ENCODE measurements around the gene CACNG7.

Gene CACNG7

DNA sequence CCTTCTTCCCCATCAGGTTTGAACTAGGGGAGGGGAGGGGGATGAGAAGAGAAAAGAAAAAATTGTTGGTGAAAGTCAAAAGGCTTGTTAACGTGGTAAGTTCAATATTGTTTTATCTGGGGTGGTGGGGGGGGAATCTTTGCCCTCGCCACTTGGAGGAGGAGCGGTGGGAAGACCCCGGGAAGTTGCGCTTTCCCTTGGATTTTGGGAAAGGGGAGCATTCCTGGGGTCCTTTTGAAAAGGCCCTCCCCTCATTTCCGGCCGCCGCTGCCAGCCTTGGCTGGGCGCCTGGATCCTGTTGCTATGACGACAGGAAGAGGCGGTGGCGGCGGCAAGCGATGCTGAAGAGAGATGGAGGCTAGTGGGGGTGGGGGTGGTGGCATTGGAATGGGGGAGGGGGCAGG lies 49.1 kb downstream of the CACNG7 start:
- Histone ChIP-seq H3K27me3 (ENCODE audit: control insufficient read depth, insufficient read depth, low read length) (peaks cover 55% of the 10 kb centered on the region), H3K4me1 (ENCODE audit: control insufficient read depth, insufficient read depth, low read length) (peaks cover 29% of the 10 kb centered on the region), H3K27ac (ENCODE audit: low read depth, low read length) (no peak overlapping the region), H3K9me3 (ENCODE audit: control insufficient read depth, insufficient read depth, low read depth, low read length) (no peaks in the 10 kb centered on the region), H3K4me3 (ENCODE audit: low read depth, low read length) (peak overlapping the region; percentile 37), H3K36me3 (ENCODE audit: control insufficient read depth, insufficient read depth, low read length) (no peaks in the 10 kb centered on the region), H3K9ac (ENCODE audit: low read length) (no peak overlapping the region)

DNA sequence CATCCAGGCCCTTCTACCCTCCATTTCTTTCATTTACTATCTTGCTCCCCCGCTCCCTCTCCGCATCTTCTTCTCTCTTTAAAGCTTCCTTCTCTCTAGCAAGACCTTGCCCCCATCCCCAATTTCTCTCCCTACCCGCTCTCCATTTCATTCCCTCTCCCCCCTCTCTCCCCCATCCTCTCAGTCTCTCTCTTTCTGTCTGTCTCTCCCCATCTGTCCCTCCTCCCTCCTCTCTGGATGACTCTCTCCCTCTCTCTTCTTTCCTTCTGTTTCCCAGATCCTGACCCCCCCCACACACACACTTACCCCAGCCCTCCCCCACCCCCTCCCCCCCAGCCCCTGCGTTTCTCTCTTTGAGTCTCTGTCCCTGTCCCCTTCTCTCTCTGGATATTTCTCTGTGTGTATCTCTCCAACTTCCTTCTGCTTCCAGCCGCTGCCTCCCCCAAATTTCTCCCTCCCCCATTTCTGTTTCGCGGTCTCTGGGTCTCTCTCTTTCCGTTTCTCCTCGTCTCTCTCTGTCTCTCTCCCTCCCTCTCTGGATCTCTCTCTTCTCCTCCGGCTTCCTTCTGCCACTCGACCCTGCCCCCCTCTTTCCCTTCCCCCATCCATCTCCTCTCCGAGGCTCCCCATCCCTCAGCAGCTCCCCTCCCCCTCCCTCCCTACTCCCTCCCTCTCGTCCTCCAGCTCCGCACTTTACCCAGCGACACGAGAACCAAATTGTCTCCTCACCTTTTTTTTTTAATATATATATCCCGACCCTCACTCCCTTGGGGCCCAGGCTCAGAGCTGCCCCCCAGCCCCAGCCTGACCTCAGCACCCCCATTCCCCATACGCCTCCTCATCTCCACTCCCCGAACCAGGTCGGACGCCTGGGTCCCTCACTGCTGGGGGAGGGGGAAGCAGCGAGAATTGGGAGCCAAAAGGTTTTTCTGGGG lies 50.0 kb downstream of the CACNG7 start:
- H3K9me3 ChIP-seq (ENCODE audit: control insufficient read depth, insufficient read depth, low read depth, low read length): no peaks in the 10 kb centered on the region
- no peaks in the 10 kb centered on the region for H3K36me3 ChIP-seq (ENCODE audit: control insufficient read depth, insufficient read depth, low read length)
- H3K27ac ChIP-seq (ENCODE audit: low read depth, low read length): no peak overlapping the region
- H3K4me3 ChIP-seq (ENCODE audit: low read depth, low read length): peak overlapping the region; percentile 52
- H3K27me3 ChIP-seq (ENCODE audit: control insufficient read depth, insufficient read depth, low read length): peaks cover 64% of the 10 kb centered on the region
- peaks cover 29% of the 10 kb centered on the region for H3K4me1 ChIP-seq (ENCODE audit: control insufficient read depth, insufficient read depth, low read length)
- H3K9ac ChIP-seq (ENCODE audit: low read length): no peak overlapping the region

GRCh38 chr19:53960187-53960586 lies 51.1 kb downstream of the CACNG7 start:
- Histone ChIP-seq H3K4me3 (ENCODE audit: low read depth, low read length) (peak overlapping the region; percentile 41), H3K27ac (ENCODE audit: low read depth, low read length) (no peak overlapping the region), H3K27me3 (ENCODE audit: control insufficient read depth, insufficient read depth, low read length) (peaks cover 75% of the 10 kb centered on the region), H3K4me1 (ENCODE audit: control insufficient read depth, insufficient read depth, low read length) (peaks cover 29% of the 10 kb centered on the region), H3K9ac (ENCODE audit: low read length) (peak overlapping the region; percentile 16), H3K36me3 (ENCODE audit: control insufficient read depth, insufficient read depth, low read length) (peaks cover 4% of the 10 kb centered on the region; the same call in 1 of the 2 replicates), H3K9me3 (ENCODE audit: control insufficient read depth, insufficient read depth, low read depth, low read length) (no peaks in the 10 kb centered on the region)

- Histone ChIP-seq H3K4me1 (ENCODE audit: control insufficient read depth, insufficient read depth, low read length) (peaks cover 29% of the 10 kb centered on the region), H3K4me3 (ENCODE audit: low read depth, low read length) (peak overlapping the region; percentile 41), H3K9ac (ENCODE audit: low read length) (no peak overlapping the region), H3K27me3 (ENCODE audit: control insufficient read depth, insufficient read depth, low read length) (peaks cover 78% of the 10 kb centered on the region), H3K36me3 (ENCODE audit: control insufficient read depth, insufficient read depth, low read length) (peaks cover 4% of the 10 kb centered on the region; the same call in 1 of the 2 replicates), H3K27ac (ENCODE audit: low read depth, low read length) (no peak overlapping the region), H3K9me3 (ENCODE audit: control insufficient read depth, insufficient read depth, low read depth, low read length) (no peaks in the 10 kb centered on the region)
These were observed 51.8 kb downstream of the CACNG7 start for GRCh38 chr19:53960886-53961285.

DNA sequence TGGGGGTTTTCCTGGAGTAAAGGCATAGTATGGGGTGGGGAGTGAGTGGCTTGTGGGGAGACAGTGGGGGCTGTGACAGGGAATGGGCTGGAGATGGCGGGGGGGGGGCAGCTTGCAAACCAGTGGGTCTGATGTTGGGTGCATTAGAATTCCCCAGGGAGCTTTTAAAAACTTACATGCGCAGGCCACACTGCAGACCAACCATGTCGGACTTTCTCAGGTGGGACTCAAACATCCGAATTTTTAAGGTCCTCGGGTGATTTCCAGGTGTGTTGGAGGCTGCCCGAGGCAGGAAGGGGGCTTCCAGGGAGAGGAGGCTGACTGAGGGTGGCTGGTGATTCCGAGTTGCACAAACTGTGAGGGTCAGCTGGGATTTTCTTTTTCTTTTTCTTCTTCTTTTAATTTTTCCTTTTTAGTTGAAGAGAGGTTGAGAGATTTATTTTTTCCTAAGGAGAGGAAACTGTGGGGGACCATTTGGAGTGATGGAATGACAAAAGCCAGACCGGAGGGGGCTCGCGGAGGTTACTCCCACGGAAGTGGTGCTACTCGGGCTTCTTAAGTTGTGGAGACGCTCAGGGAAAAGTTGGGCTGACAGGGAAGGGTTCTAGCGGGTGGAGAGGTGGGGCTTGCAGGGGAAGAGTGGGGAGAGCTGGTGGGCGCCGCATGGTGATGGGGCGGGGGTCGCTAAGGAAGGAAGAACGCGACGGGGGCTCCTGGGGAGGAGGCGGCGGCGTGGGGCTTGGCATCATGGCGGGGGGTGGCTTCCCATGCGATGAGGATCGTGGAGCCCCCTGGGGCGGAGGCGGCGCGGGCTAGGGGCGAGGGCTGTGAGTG lies 52.7 kb downstream of the CACNG7 start:
- peaks cover 78% of the 10 kb centered on the region for H3K27me3 ChIP-seq (ENCODE audit: control insufficient read depth, insufficient read depth, low read length)
- no peaks in the 10 kb centered on the region for H3K9me3 ChIP-seq (ENCODE audit: control insufficient read depth, insufficient read depth, low read depth, low read length)
- peak overlapping the region; percentile 68 for H3K4me3 ChIP-seq (ENCODE audit: low read depth, low read length)
- no peak overlapping the region for H3K27ac ChIP-seq (ENCODE audit: low read depth, low read length)
- peak overlapping the region; percentile 44 for H3K9ac ChIP-seq (ENCODE audit: low read length)
- peaks cover 4% of the 10 kb centered on the region; the same call in 1 of the 2 replicates for H3K36me3 ChIP-seq (ENCODE audit: control insufficient read depth, insufficient read depth, low read length)
- H3K4me1 ChIP-seq (ENCODE audit: control insufficient read depth, insufficient read depth, low read length): peaks cover 29% of the 10 kb centered on the region

DNA sequence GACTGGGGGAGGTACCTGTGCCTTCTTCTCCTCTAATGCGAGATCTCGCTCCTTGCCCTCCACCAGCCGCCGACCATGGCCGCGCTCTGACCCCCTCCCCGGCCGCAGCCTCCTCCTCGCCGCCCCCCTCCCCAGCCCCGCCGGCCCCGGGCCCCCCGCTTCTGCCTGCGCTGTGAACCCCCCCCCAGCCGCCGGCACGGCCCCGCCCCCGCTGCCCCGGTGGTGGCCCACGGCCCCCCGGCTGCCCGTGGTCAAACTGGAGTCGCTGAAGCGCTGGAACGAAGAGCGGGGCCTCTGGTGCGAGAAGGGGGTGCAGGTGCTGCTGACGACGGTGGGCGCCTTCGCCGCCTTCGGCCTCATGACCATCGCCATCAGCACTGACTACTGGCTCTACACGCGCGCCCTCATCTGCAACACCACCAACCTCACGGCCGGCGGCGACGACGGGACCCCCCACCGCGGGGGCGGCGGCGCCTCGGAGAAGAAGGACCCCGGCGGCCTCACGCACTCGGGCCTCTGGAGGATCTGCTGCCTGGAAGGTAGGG lies 53.9 kb downstream of the CACNG7 start, which contains the start of gene CACNG8:
Gene CACNG8 (plus strand): TSS at position 51 of the 545 bp plus-strand sequence.
- Histone ChIP-seq H3K4me1 (ENCODE audit: control insufficient read depth, insufficient read depth, low read length) (peaks cover 19% of the 10 kb centered on the region), H3K36me3 (ENCODE audit: control insufficient read depth, insufficient read depth, low read length) (peaks cover 4% of the 10 kb centered on the region; the same call in 1 of the 2 replicates), H3K9ac (ENCODE audit: low read length) (peak within 1 kb of the TSS; percentile 44), H3K27me3 (ENCODE audit: control insufficient read depth, insufficient read depth, low read length) (peaks cover 67% of the 10 kb centered on the region), H3K9me3 (ENCODE audit: control insufficient read depth, insufficient read depth, low read depth, low read length) (no peaks in the 10 kb centered on the region), H3K4me3 (ENCODE audit: low read depth, low read length) (peak within 1 kb of the TSS; percentile 68), H3K27ac (ENCODE audit: low read depth, low read length) (no peak within 1 kb of the TSS)

DNA sequence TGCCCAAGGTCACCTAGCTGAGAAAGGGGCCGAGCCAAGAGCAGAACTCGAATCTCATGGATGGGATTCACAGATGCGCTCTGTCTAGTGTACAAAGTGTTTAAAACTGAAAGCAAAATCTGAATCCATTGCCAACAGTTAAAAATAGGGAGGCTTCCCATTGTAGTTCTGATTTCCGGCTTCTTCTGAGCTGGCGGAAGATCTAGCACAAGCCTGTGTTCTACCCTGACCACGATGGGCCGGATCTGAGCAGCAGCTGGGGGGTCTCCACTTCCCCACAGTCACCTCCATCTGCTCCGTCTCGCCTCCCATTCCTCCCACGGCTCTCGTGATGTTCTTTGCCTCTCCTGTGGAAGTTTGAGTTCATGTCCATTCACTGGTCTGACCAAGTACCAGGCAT lies 56.0 kb downstream of the CACNG7 start:
- Histone ChIP-seq H3K27ac (ENCODE audit: low read depth, low read length) (no peak overlapping the region), H3K4me3 (ENCODE audit: low read depth, low read length) (no peak overlapping the region), H3K36me3 (ENCODE audit: control insufficient read depth, insufficient read depth, low read length) (peaks cover 4% of the 10 kb centered on the region; the same call in 1 of the 2 replicates), H3K9me3 (ENCODE audit: control insufficient read depth, insufficient read depth, low read depth, low read length) (no peaks in the 10 kb centered on the region), H3K4me1 (ENCODE audit: control insufficient read depth, insufficient read depth, low read length) (peaks cover 10% of the 10 kb centered on the region), H3K27me3 (ENCODE audit: control insufficient read depth, insufficient read depth, low read length) (peaks cover 48% of the 10 kb centered on the region), H3K9ac (ENCODE audit: low read length) (no peak overlapping the region)

DNA sequence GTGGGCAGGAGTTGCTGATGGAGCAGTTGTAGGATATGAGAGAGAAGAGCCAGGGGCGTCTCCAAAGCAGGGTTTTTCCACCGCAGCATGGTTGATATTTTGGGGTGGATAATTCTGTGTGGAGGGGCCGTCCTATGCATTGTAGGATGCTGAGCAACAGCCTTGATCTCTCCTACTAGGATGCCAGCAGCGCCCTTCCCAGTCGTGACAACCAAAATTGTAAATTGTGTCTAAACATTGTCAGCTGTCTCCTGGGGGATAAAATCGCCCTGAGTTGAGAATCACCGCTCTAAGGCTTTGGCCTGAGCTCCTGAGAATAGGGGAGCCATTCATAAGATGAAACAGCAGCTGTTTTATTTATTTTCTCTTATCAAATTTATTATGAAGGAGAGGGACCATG lies 57.9 kb downstream of the CACNG7 start:
- peaks cover 6% of the 10 kb centered on the region; the same call in 1 of the 2 replicates for H3K4me1 ChIP-seq (ENCODE audit: control insufficient read depth, insufficient read depth, low read length)
- H3K27me3 ChIP-seq (ENCODE audit: control insufficient read depth, insufficient read depth, low read length): peaks cover 30% of the 10 kb centered on the region
- peaks cover 4% of the 10 kb centered on the region; the same call in 1 of the 2 replicates for H3K36me3 ChIP-seq (ENCODE audit: control insufficient read depth, insufficient read depth, low read length)
- H3K9me3 ChIP-seq (ENCODE audit: control insufficient read depth, insufficient read depth, low read depth, low read length): no peaks in the 10 kb centered on the region
- H3K4me3 ChIP-seq (ENCODE audit: low read depth, low read length): no peak overlapping the region
- no peak overlapping the region for H3K27ac ChIP-seq (ENCODE audit: low read depth, low read length)
- H3K9ac ChIP-seq (ENCODE audit: low read length): no peak overlapping the region

- no peaks in the 10 kb centered on the region for H3K9me3 ChIP-seq (ENCODE audit: control insufficient read depth, insufficient read depth, low read depth, low read length)
- peaks cover 4% of the 10 kb centered on the region; the same call in 1 of the 2 replicates for H3K36me3 ChIP-seq (ENCODE audit: control insufficient read depth, insufficient read depth, low read length)
- peaks cover 11% of the 10 kb centered on the region for H3K27me3 ChIP-seq (ENCODE audit: control insufficient read depth, insufficient read depth, low read length)
- no peak overlapping the region for H3K9ac ChIP-seq (ENCODE audit: low read length)
- peaks cover 6% of the 10 kb centered on the region; the same call in 1 of the 2 replicates for H3K4me1 ChIP-seq (ENCODE audit: control insufficient read depth, insufficient read depth, low read length)
- H3K4me3 ChIP-seq (ENCODE audit: low read depth, low read length): no peak overlapping the region
- no peak overlapping the region for H3K27ac ChIP-seq (ENCODE audit: low read depth, low read length)
These were observed 60.3 kb downstream of the CACNG7 start for GRCh38 chr19:53969366-53969765.

- Histone ChIP-seq H3K4me1 (ENCODE audit: control insufficient read depth, insufficient read depth, low read length) (peaks cover 6% of the 10 kb centered on the region; the same call in 1 of the 2 replicates), H3K36me3 (ENCODE audit: control insufficient read depth, insufficient read depth, low read length) (no peaks in the 10 kb centered on the region), H3K4me3 (ENCODE audit: low read depth, low read length) (no peak overlapping the region), H3K27ac (ENCODE audit: low read depth, low read length) (no peak overlapping the region), H3K9me3 (ENCODE audit: control insufficient read depth, insufficient read depth, low read depth, low read length) (no peaks in the 10 kb centered on the region), H3K9ac (ENCODE audit: low read length) (no peak overlapping the region), H3K27me3 (ENCODE audit: control insufficient read depth, insufficient read depth, low read length) (no peaks in the 10 kb centered on the region)
These were observed 62.6 kb downstream of the CACNG7 start for GRCh38 chr19:53971673-53972072.

All from HUES6 (cell line).